Mesenchymal stem cell (in vitro differentiated cells and primary cell): ENCODE data around the gene KLF13.

ENCODE experiments used
- DNase-seq: peaks from one replicate; pipeline ENCODE4 v3.0.0-alpha.2; 2013
- H2AFZ ChIP-seq: one replicate; pipeline ENCODE4 v1.6.1; 2013; ENCODE audit warnings: low read depth, mild to moderate bottlenecking, control low read depth, inconsistent platforms, low read length, moderate library complexity
- H2AK5ac ChIP-seq: 2 replicates; pipeline ENCODE4 v1.6.1; 2013; ENCODE audit warnings: low read length, moderate library complexity, mild to moderate bottlenecking, inconsistent platforms; ENCODE audit not compliant: severe bottlenecking
- H2BK120ac ChIP-seq: one replicate; pipeline ENCODE4 v1.6.1; 2013; ENCODE audit warnings: low read depth, mild to moderate bottlenecking, inconsistent platforms, low read length, moderate library complexity
- H2BK12ac ChIP-seq, 2 experiments: one replicate each; pipeline ENCODE4 v1.6.1; 2013; ENCODE audit warnings: inconsistent platforms in 2 of 2, low read length in 2 of 2, mild to moderate bottlenecking in 2 of 2, moderate library complexity in 2 of 2, control low read depth in 1 of 2
- H2BK15ac ChIP-seq: one replicate; pipeline ENCODE4 v1.6.1; 2013; ENCODE audit warnings: mild to moderate bottlenecking, low read depth, inconsistent platforms; ENCODE audit not compliant: poor library complexity, severe bottlenecking
- H2BK5ac ChIP-seq: 2 replicates; pipeline ENCODE4 v1.6.1; 2013; ENCODE audit warnings: low read depth, mild to moderate bottlenecking, low read length, control low read depth, inconsistent platforms; ENCODE audit not compliant: poor library complexity, severe bottlenecking
- H3K14ac ChIP-seq, 2 experiments: one replicate each; pipeline ENCODE4 v1.6.1; 2013; ENCODE audit warnings: inconsistent platforms in 2 of 2, low read length in 2 of 2, control low read depth in 1 of 2, mild to moderate bottlenecking in 1 of 2, moderate library complexity in 1 of 2
- H3K18ac ChIP-seq, 2 experiments: one replicate each; pipeline ENCODE4 v1.6.1; 2013; ENCODE audit warnings: inconsistent platforms in 2 of 2, low read length in 2 of 2, control low read depth in 1 of 2, low read depth in 1 of 2, mild to moderate bottlenecking in 1 of 2
- H3K23ac ChIP-seq, 2 experiments: one replicate each; pipeline ENCODE4 v1.6.1; 2013; ENCODE audit warnings: inconsistent platforms in 2 of 2, low read length in 2 of 2, mild to moderate bottlenecking in 2 of 2, moderate library complexity in 2 of 2, control low read depth in 1 of 2
- H3K27ac ChIP-seq: 2 replicates; pipeline ENCODE4 v1.5.1; 2013; ENCODE audit warnings: mild to moderate bottlenecking, moderate library complexity, low read length, control low read depth, inconsistent platforms; ENCODE audit not compliant: poor library complexity, severe bottlenecking
- H3K27me3 ChIP-seq, 2 experiments: 2 replicates each; pipeline versions ENCODE4 v1.6.1 to v1.7.0; 2013; ENCODE audit warnings: low read length in 2 of 2, mild to moderate bottlenecking in 2 of 2, moderate library complexity in 2 of 2, control low read depth in 1 of 2, inconsistent platforms in 1 of 2; ENCODE audit not compliant: control insufficient read depth in 1 of 2, insufficient read depth in 1 of 2
- H3K36me3 ChIP-seq, 2 experiments: 2 replicates each; pipeline versions ENCODE4 v1.6.1 to v1.7.0; 2013; ENCODE audit warnings: low read length in 2 of 2, control low read depth in 1 of 2, inconsistent platforms in 1 of 2, low read depth in 1 of 2, mild to moderate bottlenecking in 1 of 2; ENCODE audit not compliant: insufficient read depth in 2 of 2, control insufficient read depth in 1 of 2
- H3K4ac ChIP-seq, 2 experiments: one replicate each; pipeline ENCODE4 v1.6.1; 2013; ENCODE audit warnings: inconsistent platforms in 2 of 2, low read length in 2 of 2, mild to moderate bottlenecking in 2 of 2, moderate library complexity in 2 of 2, control low read depth in 1 of 2, low read depth in 1 of 2
- H3K4me1 ChIP-seq: 2 replicates; pipeline ENCODE4 v1.6.1; 2013; ENCODE audit warnings: low read depth, low read length, control low read depth; ENCODE audit not compliant: control insufficient read depth, insufficient read depth
- H3K4me2 ChIP-seq: 2 replicates; pipeline ENCODE4 v1.6.1; 2013; ENCODE audit warnings: low read length, mild to moderate bottlenecking, inconsistent platforms; ENCODE audit not compliant: poor library complexity, severe bottlenecking
- H3K4me3 ChIP-seq, 2 experiments: 2 replicates each; pipeline versions ENCODE4 v1.5.1 to v1.7.0; 2013; ENCODE audit warnings: low read length in 2 of 2, mild to moderate bottlenecking in 2 of 2, control low read depth in 1 of 2, low read depth in 1 of 2; ENCODE audit not compliant: insufficient read depth in 1 of 2
- H3K79me1 ChIP-seq: replicated peaks from 2 replicates; pipeline ENCODE4 v1.6.1; 2013; ENCODE audit warnings: mild to moderate bottlenecking, control low read depth, low read length, inconsistent platforms; ENCODE audit not compliant: poor library complexity, severe bottlenecking
- H3K9ac ChIP-seq: 2 replicates; pipeline ENCODE4 v1.7.0; 2013; ENCODE audit warnings: mild to moderate bottlenecking, low read length, moderate library complexity
- H3K9me3 ChIP-seq: 2 replicates; pipeline ENCODE4 v1.7.0; 2013; ENCODE audit warnings: mild to moderate bottlenecking, low read length; ENCODE audit not compliant: control insufficient read depth
- H4K8ac ChIP-seq: one replicate; pipeline ENCODE4 v1.6.1; 2013; ENCODE audit warnings: inconsistent platforms, mild to moderate bottlenecking, low read length, moderate library complexity
- H4K91ac ChIP-seq: one replicate; pipeline ENCODE4 v1.6.1; 2013; ENCODE audit warnings: mild to moderate bottlenecking, low read length, inconsistent platforms
- WGBS: methylation state at CpG from one replicate; pipeline ENCODE4 v1.1.7; 2013; ENCODE audit warnings: mixed read lengths; 5-methylcytosine and 5-hydroxymethylcytosine counted together

The KLF13 gene

GRCh38 chr15:31364301-31365031 lies 37.8 kb downstream of the KLF13 start:
- Histone ChIP-seq H3K4ac (no peak overlapping the region), H3K9ac (no peak overlapping the region), H2BK120ac (no peak overlapping the region), H2AK5ac (no peak overlapping the region), H3K14ac (peak overlapping the region in 1 of 2 experiments; percentile 75), H3K4me2 (no peak overlapping the region), H4K8ac (no peak overlapping the region), H3K9me3 (no peaks in the 10 kb centered on the region), H2BK5ac (no peak overlapping the region), H2AFZ (no peak overlapping the region), H3K27ac (no peak overlapping the region), H2BK15ac (peak overlapping the region; percentile 38), H3K4me1 (peaks cover 38% of the 10 kb centered on the region), H3K18ac (peak overlapping the region; percentile 10 to 96), H2BK12ac (peak overlapping the region in 1 of 2 experiments; percentile 85), H3K23ac (peak overlapping the region in 1 of 2 experiments; percentile 41), H3K36me3 (peaks cover under 1 to 11% of the 10 kb centered on the region in 2 experiments), H3K79me1 (peaks cover 49% of the 10 kb centered on the region), H4K91ac (peak overlapping the region; percentile 63), H3K27me3 (no peaks in the 10 kb centered on the region), H3K4me3 (no peak overlapping the region)
- WGBS = 86% methylated on average over 10 of the region's 10 CpGs
- no peak for DNase-seq

GRCh38 chr15:31365032-31365654 lies 38.5 kb downstream of the KLF13 start:
- Histone ChIP-seq H3K36me3 (peaks cover 0 to 11% of the 10 kb centered on the region in 2 experiments), H2AK5ac (no peak overlapping the region), H3K9me3 (no peaks in the 10 kb centered on the region), H3K79me1 (peaks cover 45% of the 10 kb centered on the region), H3K27me3 (no peaks in the 10 kb centered on the region), H3K4ac (peak overlapping the region in 1 of 2 experiments; percentile 47), H3K27ac (no peak overlapping the region), H3K4me3 (no peak overlapping the region), H3K4me2 (no peak overlapping the region), H3K14ac (peak overlapping the region in 1 of 2 experiments; percentile 75), H2BK12ac (peak overlapping the region; percentile 6 to 51), H2BK15ac (peak overlapping the region; percentile 30), H2BK120ac (peak overlapping the region; percentile 52), H3K9ac (peak overlapping the region; percentile 74), H3K4me1 (peaks cover 38% of the 10 kb centered on the region), H3K18ac (peak overlapping the region; percentile 57 to 96), H2BK5ac (no peak overlapping the region), H2AFZ (no peak overlapping the region), H4K91ac (peak overlapping the region; percentile 87), H4K8ac (peak overlapping the region; percentile 99), H3K23ac (no peak overlapping the region)
- 73% methylated on average over 10 of the region's 10 CpGs for WGBS
- DNase-seq = no peak

- Histone ChIP-seq H2BK15ac (peak overlapping the region; percentile 40), H3K4me2 (peak overlapping the region; percentile 45), H4K8ac (peak overlapping the region; percentile 99), H3K4ac (peak overlapping the region; percentile 54 to 88), H2BK12ac (peak overlapping the region; percentile 83 to 88), H3K27ac (no peak overlapping the region), H2AFZ (no peak overlapping the region), H3K14ac (peak overlapping the region in 1 of 2 experiments; percentile 90), H3K18ac (peak overlapping the region; percentile 77 to 96), H4K91ac (peak overlapping the region; percentile 97), H3K27me3 (no peaks in the 10 kb centered on the region), H2BK5ac (no peak overlapping the region), H3K9me3 (no peaks in the 10 kb centered on the region), H3K4me1 (peaks cover 38% of the 10 kb centered on the region), H2AK5ac (no peak overlapping the region), H3K79me1 (peaks cover 42% of the 10 kb centered on the region), H3K4me3 (no peak overlapping the region), H3K9ac (peak overlapping the region; percentile 74), H3K36me3 (peaks cover 0 to 10% of the 10 kb centered on the region in 2 experiments), H2BK120ac (peak overlapping the region; percentile 52), H3K23ac (peak overlapping the region in 1 of 2 experiments; percentile 46)
- peak; percentile 92 for DNase-seq
- WGBS = 17% methylated on average over 18 of the region's 22 CpGs
Observed at GRCh38 chr15:31365655-31366127, 39.1 kb downstream of the KLF13 start.

GRCh38 chr15:31366169-31366734 lies 39.6 kb downstream of the KLF13 start:
- Histone ChIP-seq H2BK120ac (peak overlapping the region; percentile 71), H3K4me2 (peak overlapping the region; percentile 45), H4K8ac (peak overlapping the region; percentile 89), H2AK5ac (no peak overlapping the region), H3K36me3 (peaks cover 0 to 5% of the 10 kb centered on the region in 2 experiments), H3K4me3 (peak overlapping the region in 1 of 2 experiments; percentile 50), H3K27ac (no peak overlapping the region), H3K4ac (peak overlapping the region; percentile 66 to 76), H2AFZ (no peak overlapping the region), H3K79me1 (peaks cover 42% of the 10 kb centered on the region), H2BK5ac (no peak overlapping the region), H3K4me1 (peaks cover 37% of the 10 kb centered on the region), H3K14ac (peak overlapping the region in 1 of 2 experiments; percentile 82), H3K18ac (peak overlapping the region; percentile 88 to 97), H2BK15ac (no peak overlapping the region), H3K23ac (peak overlapping the region in 1 of 2 experiments; percentile 77), H3K9me3 (no peaks in the 10 kb centered on the region), H4K91ac (peak overlapping the region; percentile 97), H2BK12ac (peak overlapping the region; percentile 89 to 93), H3K27me3 (no peaks in the 10 kb centered on the region), H3K9ac (peak overlapping the region; percentile 35)
- no peak for DNase-seq
- WGBS = 50% methylated on average over 7 of the region's 7 CpGs
